ENCODE measurements around the gene ABHD1.
A peak's percentile ranks its signal among the peaks of the same experiment; 100 is the strongest.
"Not testable (repeated sequence)": the region's sequence is repeated elsewhere in the genome, so short reads cannot be mapped to it uniquely, and the experiment has no call there.

Gene ABHD1

DNA sequence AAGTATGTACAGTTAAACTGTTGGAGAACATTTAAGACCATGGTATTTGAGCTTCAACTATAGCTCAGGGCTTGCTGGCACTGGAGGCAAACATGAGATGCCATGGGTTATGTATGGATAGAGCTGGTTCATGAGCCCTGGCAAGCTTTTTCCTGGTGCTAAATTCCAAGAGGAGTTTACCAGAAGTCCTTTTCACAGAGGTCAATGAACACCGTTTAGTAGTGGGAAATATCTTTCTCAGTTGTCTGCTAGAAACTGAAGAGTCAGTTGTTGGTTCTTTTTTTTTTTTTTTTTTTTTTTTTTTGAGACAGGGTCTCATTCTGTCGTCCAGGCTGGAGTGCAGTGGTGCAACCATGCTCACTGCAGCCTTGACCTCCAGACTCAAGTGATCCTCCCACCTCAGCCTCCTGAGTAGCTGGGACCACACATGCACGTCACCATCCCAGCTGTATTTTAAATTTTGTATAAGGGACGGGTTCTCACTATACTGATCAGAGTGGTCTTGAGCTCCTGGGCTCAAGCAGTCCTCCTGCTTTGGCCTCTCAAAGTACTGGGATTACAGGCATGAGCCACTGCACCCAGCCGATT, 35.7 kb upstream of the ABHD1 start:
- no peak for DNase-seq

DNA sequence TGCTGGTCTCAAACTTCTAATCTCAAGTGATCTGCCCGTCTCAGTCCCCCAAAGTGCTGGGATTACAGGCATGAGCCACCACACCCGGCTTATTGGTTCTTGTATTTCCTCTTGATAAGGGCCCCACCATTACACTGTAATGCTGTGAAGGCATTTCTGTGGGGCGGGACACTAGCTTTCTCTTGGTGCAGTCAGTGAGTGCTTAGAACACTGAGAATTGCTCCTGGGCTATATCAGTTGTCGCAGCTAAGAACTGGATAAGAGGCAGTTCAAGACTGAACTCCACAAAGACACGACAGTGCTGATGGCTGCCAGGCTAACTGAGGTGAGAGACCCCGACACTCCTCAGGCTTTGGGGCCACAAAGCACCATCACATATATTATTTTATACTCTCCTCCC, 35.0 kb upstream of the ABHD1 start:
- no peak for DNase-seq

DNA sequence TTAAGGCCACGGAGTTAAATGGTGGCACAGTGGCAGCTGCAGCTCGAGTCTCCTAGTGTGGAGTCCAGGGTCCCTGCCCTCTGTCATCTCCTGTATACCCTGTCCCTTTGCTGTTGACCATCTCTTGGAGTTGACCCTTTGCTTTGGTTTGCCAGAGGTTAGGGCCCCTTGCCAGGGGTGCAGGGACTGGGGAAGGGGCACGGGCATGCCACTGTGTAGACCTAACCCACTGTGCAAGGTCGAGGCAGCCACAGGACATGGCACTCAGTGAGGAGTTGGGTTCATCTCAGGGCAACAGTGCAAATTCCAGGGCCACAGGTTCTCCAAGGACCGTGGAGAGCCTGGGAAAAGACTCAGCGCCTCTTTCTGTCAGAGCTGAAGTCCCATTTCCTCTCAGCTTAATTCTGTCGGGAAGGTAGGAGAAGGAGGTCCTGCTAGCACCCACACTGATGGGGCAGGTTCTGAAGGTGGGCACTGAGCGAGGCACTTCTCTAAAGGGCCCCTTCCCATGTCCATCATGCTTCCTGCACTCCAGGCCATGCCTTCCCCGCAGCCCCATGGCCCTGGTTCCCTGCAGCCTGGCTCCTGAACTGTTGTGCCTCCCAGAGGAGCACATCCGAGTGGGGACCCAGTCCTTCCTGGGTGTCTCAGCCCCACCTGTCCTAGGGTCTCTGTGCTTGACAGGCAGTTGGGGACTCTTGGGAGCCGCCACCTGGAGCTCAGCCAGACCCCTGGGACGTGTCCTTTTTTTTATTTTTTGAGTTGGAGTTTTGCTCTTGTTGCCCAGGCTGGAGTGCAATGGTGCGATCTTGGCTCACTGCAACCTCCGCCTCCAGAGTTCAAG, 34.3 kb upstream of the ABHD1 start:
- DNase-seq = no peak

DNA sequence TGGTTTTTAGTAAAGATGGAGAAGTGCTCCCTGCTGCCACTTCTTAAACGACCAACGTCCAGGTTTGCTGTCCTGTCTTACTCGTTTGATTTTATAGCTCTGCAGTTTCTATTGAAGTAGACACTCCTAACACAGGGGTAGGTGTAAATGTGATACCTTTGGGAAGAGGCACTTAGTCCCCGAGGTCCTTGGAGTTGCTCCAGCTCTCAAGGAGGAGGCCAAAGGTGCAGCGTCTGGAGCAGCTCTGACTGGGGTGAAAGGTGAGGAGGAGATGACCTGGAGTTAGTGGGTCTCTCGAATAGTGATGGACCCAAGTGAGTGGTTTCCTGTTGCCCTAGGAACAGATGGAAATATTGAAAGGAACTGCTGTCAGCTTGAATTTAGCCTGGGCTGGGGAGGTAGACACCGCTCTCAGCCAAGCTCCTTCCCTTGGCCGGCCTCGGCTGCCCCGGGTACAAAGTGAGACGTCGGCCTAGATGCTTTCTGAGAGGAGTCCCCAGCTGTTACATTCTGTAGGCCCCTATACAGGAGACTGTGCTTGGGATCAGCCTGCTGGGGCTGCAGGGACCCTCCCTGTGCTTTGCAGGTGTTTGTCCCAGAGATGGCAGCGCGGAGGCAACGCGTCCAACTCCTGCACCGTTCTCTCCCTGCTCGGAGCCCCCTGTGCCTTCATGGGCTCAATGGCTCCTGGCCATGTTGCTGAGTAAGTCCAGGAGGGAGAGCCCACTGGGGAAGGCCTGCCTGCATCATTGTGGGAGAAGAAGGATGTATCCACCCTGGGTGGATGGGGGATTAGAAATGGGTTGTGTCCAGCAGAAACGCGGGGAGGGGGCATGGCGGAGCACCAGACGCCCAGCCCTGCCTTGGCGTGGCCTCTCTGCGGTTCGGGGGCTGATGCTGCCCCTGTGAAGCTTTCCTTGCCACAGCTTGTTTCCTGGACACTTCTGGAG, 31.6 kb upstream of the ABHD1 start:
- DNase-seq = no peak

GRCh38 chr2:27092696-27093429, 30.8 kb upstream of the ABHD1 start:
- no peak for DNase-seq

GRCh38 chr2:27093430-27094352, 29.9 kb upstream of the ABHD1 start:
- DNase-seq = no peak

- no peak for DNase-seq
These were observed 29.1 kb upstream of the ABHD1 start for GRCh38 chr2:27094353-27094984.

DNA sequence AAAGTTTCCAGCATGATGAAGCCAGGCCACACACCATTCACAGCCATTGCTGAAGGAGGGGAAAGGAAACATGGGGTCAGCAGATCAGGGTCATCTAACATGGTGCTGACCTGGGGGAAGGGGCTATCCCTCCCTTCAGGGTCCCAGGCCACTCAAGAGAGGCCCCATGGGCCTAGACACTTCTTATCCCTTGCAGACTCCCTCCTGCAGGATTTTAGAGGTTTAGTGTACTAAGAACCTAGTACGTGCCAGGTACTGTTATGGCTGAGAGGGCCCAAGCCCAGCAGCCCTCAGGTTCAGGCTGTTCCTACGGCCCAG, 28.2 kb upstream of the ABHD1 start:
- no peak for DNase-seq

DNA sequence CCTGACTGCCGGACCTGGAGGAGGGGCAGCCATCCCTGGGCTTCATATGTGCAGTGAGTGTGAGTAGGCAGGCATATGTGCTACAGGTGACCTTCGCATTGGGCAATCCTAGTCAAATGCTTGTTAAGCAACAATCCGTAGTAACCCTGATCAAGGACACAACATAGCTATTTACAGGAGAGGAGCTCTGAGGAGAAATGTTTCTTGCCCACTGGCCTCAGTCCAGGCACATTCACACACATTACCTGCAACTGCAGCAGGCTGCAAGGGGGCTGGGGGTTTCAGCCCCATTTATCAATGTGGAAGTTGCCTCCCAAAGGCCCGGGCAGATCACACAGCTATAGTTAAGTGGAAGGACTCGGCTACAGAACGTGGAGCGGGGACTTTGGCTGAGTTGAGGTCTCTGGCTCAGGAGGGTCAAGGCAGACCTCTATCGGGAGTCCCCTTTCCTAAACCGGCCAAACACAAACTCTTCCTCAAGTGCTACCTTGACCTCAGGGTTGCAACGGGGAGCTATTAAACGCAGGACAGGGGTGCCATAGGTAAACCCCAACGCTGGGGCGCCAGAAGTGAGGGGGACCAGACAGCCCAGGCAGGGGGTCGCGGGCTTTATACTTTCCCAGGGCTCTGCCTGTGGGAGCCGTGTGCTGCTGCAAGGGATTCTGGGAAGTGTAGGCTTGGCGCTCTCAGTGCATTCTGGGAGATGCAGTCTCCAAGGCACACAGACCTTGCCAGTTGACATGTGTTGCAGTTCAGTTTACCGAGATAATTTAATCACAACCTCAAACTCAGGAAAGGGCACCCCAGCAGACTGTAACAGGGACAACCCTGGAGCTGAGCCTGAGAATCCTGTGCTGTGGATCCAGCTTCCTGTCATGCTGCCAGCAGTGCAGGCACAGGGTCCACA, 27.6 kb upstream of the ABHD1 start:
- peak in 1 of 2 donors; percentile 45 for DNase-seq

- DNase-seq = no peak
These were observed 26.8 kb upstream of the ABHD1 start for GRCh38 chr2:27096748-27097297.

GRCh38 chr2:27097341-27097740, 26.3 kb upstream of the ABHD1 start:
- no peak for DNase-seq

DNA sequence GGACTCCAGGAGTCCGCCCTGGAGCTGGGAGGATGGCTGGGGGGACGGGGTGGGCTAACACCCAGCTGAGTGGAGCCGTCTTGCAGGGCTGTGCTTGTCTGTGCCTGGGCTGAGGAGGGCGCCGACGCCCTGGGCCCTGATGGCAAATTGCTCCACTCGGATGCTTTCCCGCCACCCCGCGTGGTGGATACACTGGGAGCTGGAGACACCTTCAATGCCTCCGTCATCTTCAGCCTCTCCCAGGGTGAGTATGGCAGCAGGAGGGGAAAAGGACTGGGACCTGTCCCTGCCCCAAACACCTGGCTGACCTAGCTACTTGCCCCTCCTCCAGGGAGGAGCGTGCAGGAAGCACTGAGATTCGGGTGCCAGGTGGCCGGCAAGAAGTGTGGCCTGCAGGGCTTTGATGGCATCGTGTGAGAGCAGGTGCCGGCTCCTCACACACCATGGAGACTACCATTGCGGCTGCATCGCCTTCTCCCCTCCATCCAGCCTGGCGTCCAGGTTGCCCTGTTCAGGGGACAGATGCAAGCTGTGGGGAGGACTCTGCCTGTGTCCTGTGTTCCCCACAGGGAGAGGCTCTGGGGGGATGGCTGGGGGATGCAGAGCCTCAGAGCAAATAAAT, 24.2 kb upstream of the ABHD1 start:
- DNase-seq = no peak

DNA sequence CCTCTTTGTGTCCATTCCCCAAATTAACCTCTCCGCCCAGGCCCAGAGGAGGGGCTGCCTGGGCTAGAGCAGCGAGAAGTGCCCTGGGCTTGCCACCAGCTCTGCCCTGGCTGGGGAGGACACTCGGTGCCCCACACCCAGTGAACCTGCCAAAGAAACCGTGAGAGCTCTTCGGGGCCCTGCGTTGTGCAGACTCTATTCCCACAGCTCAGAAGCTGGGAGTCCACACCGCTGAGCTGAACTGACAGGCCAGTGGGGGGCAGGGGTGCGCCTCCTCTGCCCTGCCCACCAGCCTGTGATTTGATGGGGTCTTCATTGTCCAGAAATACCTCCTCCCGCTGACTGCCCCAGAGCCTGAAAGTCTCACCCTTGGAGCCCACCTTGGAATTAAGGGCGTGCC, 23.6 kb upstream of the ABHD1 start:
- no peak for DNase-seq

GRCh38 chr2:27102329-27102728, 21.3 kb upstream of the ABHD1 start:
- DNase-seq = no peak

DNA sequence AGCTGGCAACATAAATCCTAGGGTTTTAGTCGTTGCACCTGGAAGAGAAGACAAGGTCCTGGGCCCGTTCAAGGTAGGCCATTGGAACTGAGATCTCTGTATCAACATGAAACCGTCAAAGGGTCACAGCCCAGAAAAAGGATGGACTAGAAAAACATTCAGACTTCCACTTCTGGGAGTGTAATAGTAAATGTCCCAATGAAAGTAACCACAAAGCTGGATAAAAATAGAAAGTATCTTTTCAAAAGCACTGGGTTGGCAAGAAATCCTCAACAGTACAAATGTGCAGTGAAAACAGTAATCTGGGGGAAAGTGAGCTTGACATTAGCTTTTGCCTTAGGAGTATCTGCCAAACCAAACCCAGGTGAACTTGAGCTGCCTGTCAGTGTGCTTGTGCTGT, 17.6 kb upstream of the ABHD1 start:
- no peak for DNase-seq

DNA sequence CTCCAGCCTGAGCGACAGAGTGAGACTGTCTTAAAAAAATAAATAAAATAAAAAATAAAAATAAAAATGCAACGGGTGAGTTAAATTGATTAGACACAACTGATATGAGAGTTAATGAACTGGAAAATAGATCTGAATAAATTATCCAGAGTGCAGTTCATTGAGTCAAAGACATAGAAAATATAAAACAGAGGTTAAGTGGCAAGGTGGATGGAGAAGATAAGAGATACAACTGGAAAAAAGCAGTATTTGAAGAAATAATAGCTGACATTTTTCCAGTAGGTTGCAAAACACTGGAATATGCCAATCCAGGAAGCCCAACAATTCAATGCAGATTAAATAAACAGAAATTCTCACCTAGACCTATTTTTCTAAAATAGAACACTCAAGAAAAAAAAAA, 15.4 kb upstream of the ABHD1 start:
- DNase-seq = no peak

- no peak for DNase-seq
These were observed 14.5 kb upstream of the ABHD1 start for GRCh38 chr2:27109083-27109482.

- DNase-seq = not testable (repeated sequence)
These were observed 12.8 kb upstream of the ABHD1 start for GRCh38 chr2:27110603-27111352.
